Measurements from ENCODE around the gene ACP6.
"Not testable (repeated sequence)": the region's sequence is repeated elsewhere in the genome, so short reads cannot be mapped to it uniquely, and the experiment has no call there.

Gene ACP6

DNA sequence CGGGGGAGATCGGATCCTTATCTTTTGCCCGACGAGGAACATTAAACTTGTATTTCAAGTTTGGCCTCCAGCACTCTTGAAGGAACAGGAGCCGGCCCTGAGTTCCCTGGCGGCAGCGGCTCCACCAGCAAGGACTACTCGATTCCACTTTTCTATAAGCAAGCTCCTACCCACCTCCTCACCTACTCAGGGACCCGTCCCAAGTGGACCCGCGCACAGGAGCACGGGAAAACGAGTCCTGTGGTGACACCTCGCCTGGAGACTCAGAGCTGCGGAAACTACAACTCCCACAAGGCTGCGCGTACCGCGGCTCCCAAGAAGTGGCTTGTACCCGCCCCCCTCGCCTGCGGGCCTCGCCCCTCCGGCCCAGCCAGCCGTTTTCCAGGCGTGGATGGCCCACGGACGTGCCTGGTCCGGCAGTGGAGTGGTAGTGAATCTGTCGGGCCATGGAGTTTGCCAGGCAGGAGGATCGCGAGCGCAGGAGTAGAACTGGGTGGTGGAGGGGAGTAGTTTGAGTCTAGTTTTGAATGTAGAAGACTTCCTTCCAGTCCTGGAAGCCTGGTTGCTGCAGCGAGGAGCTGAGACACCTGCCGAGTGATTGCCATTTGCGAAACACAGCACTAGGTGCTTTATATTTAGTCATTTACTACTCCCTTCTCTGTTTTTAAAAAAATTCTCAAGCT, at the start of gene ACP6:
Gene ACP6 (minus strand): TSS at position 206 of the 683 bp plus-strand sequence. CDS start 476 bp downstream, outside the sequence.
- Histone ChIP-seq H3K9ac (ENCODE audit: low read depth, low read length) (peak within 1 kb of the TSS; percentile 71), H3K27me3 (ENCODE audit: control insufficient read depth, insufficient read depth, low read length) (no peaks in the 10 kb centered on the region), H3K4me1 (ENCODE audit: control insufficient read depth, insufficient read depth, low read length) (no peaks in the 10 kb centered on the region), H3K36me3 (ENCODE audit: control insufficient read depth, insufficient read depth, low read length) (no peaks in the 10 kb centered on the region), H3K4me3 (ENCODE audit: low read depth, low read length) (peak within 1 kb of the TSS; percentile 81), H3K9me3 (ENCODE audit: control insufficient read depth, insufficient read depth, low read length) (no peaks in the 10 kb centered on the region)

DNA sequence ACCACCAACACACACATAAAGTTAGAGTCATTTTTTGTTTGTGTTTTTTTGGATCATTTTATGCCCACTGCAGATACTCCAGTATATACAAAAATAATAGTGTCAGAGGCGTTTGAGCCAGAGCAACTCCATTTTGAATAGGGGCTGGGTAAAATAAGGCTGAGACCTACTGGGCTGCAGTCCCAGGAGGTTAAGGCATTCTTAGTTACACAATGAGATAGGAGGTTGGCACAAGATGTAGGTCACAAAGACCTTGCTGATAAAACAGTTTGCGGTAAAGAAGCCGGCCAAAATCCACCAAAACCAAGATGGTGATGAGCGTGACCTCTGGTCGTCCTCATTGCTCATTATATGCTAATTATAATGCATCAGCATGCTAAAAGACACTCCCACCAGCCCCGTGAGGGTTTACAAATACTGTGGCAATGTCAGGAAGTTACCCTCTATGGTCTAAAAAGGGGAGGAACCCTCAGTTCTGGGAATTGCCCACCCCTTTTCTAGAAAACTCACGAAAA, 49.4 kb upstream of the ACP6 start:
- Histone ChIP-seq H3K4me1 (ENCODE audit: control insufficient read depth, insufficient read depth, low read length) (peaks cover 2% of the 10 kb centered on the region), H3K9ac (ENCODE audit: low read depth, low read length) (no peak overlapping the region), H3K27me3 (ENCODE audit: control insufficient read depth, insufficient read depth, low read length) (no peaks in the 10 kb centered on the region), H3K9me3 (ENCODE audit: control insufficient read depth, insufficient read depth, low read length) (peaks cover 3% of the 10 kb centered on the region), H3K4me3 (ENCODE audit: low read depth, low read length) (no peak overlapping the region), H3K36me3 (ENCODE audit: control insufficient read depth, insufficient read depth, low read length) (no peaks in the 10 kb centered on the region)

GRCh38 chr1:147719029-147719698, 48.8 kb upstream of the ACP6 start:
- H3K4me3 ChIP-seq (ENCODE audit: low read depth, low read length): no peak overlapping the region
- peaks cover 1% of the 10 kb centered on the region for H3K4me1 ChIP-seq (ENCODE audit: control insufficient read depth, insufficient read depth, low read length)
- no peaks in the 10 kb centered on the region for H3K27me3 ChIP-seq (ENCODE audit: control insufficient read depth, insufficient read depth, low read length)
- H3K9ac ChIP-seq (ENCODE audit: low read depth, low read length): no peak overlapping the region
- H3K36me3 ChIP-seq (ENCODE audit: control insufficient read depth, insufficient read depth, low read length): no peaks in the 10 kb centered on the region
- H3K9me3 ChIP-seq (ENCODE audit: control insufficient read depth, insufficient read depth, low read length): peaks cover 3% of the 10 kb centered on the region

DNA sequence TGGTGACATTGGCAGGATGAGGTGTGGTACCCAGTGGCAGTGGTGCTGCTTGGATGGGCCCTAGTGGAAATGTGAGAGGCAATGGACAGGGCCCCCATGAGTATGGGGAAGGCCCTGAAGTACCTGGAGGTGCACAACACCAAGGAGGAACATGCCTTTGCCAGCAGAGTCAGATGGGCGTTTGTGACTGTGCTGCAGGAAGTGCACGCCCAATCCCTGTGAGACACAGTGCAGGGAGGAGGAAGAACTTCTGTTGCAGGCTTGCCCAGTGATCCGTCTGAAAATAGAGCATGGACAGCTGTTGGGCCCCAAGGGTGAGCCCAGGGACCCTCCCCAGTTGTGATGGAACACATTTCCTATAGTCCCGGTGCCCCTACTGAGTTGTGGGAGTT, 47.4 kb upstream of the ACP6 start:
- no peak overlapping the region for H3K9ac ChIP-seq (ENCODE audit: low read depth, low read length)
- H3K36me3 ChIP-seq (ENCODE audit: control insufficient read depth, insufficient read depth, low read length): no peaks in the 10 kb centered on the region
- H3K27me3 ChIP-seq (ENCODE audit: control insufficient read depth, insufficient read depth, low read length): no peaks in the 10 kb centered on the region
- H3K4me3 ChIP-seq (ENCODE audit: low read depth, low read length): no peak overlapping the region
- H3K9me3 ChIP-seq (ENCODE audit: control insufficient read depth, insufficient read depth, low read length): peaks cover 3% of the 10 kb centered on the region
- no peaks in the 10 kb centered on the region for H3K4me1 ChIP-seq (ENCODE audit: control insufficient read depth, insufficient read depth, low read length)

- Histone ChIP-seq H3K4me3 (ENCODE audit: low read depth, low read length) (no peak overlapping the region), H3K9me3 (ENCODE audit: control insufficient read depth, insufficient read depth, low read length) (peaks cover 3% of the 10 kb centered on the region), H3K27me3 (ENCODE audit: control insufficient read depth, insufficient read depth, low read length) (no peaks in the 10 kb centered on the region), H3K36me3 (ENCODE audit: control insufficient read depth, insufficient read depth, low read length) (no peaks in the 10 kb centered on the region), H3K4me1 (ENCODE audit: control insufficient read depth, insufficient read depth, low read length) (no peaks in the 10 kb centered on the region), H3K9ac (ENCODE audit: low read depth, low read length) (no peak overlapping the region)
Observed at GRCh38 chr1:147717051-147717705, 46.9 kb upstream of the ACP6 start.

- H3K4me3 ChIP-seq (ENCODE audit: low read depth, low read length): no peak overlapping the region
- no peaks in the 10 kb centered on the region for H3K4me1 ChIP-seq (ENCODE audit: control insufficient read depth, insufficient read depth, low read length)
- no peaks in the 10 kb centered on the region for H3K9me3 ChIP-seq (ENCODE audit: control insufficient read depth, insufficient read depth, low read length)
- H3K36me3 ChIP-seq (ENCODE audit: control insufficient read depth, insufficient read depth, low read length): no peaks in the 10 kb centered on the region
- H3K9ac ChIP-seq (ENCODE audit: low read depth, low read length): no peak overlapping the region
- H3K27me3 ChIP-seq (ENCODE audit: control insufficient read depth, insufficient read depth, low read length): no peaks in the 10 kb centered on the region
Observed at GRCh38 chr1:147712605-147713004, 42.3 kb upstream of the ACP6 start.

GRCh38 chr1:147700042-147701006, 30.0 kb upstream of the ACP6 start:
- Histone ChIP-seq H3K9me3 (ENCODE audit: control insufficient read depth, insufficient read depth, low read length) (no peaks in the 10 kb centered on the region), H3K36me3 (ENCODE audit: control insufficient read depth, insufficient read depth, low read length) (no peaks in the 10 kb centered on the region), H3K27me3 (ENCODE audit: control insufficient read depth, insufficient read depth, low read length) (peaks cover 2% of the 10 kb centered on the region), H3K4me1 (ENCODE audit: control insufficient read depth, insufficient read depth, low read length) (peaks cover 3% of the 10 kb centered on the region), H3K4me3 (ENCODE audit: low read depth, low read length) (no peak overlapping the region), H3K9ac (ENCODE audit: low read depth, low read length) (no peak overlapping the region)

GRCh38 chr1:147699686-147700041, 29.3 kb upstream of the ACP6 start:
- no peak overlapping the region for H3K9ac ChIP-seq (ENCODE audit: low read depth, low read length)

GRCh38 chr1:147683163-147683763, 12.9 kb upstream of the ACP6 start:
- no peaks in the 10 kb centered on the region for H3K4me1 ChIP-seq (ENCODE audit: control insufficient read depth, insufficient read depth, low read length)
- H3K9me3 ChIP-seq (ENCODE audit: control insufficient read depth, insufficient read depth, low read length): peaks cover 7% of the 10 kb centered on the region
- H3K36me3 ChIP-seq (ENCODE audit: control insufficient read depth, insufficient read depth, low read length): no peaks in the 10 kb centered on the region
- no peak overlapping the region for H3K4me3 ChIP-seq (ENCODE audit: low read depth, low read length)
- no peak overlapping the region for H3K9ac ChIP-seq (ENCODE audit: low read depth, low read length)
- H3K27me3 ChIP-seq (ENCODE audit: control insufficient read depth, insufficient read depth, low read length): no peaks in the 10 kb centered on the region

More at GRCh38 chr1:147699686-147700041, 29.3 kb upstream of the ACP6 start:
- Histone ChIP-seq H3K36me3 (ENCODE audit: control insufficient read depth, insufficient read depth, low read length) (no peaks in the 10 kb centered on the region), H3K27me3 (ENCODE audit: control insufficient read depth, insufficient read depth, low read length) (peaks cover 2% of the 10 kb centered on the region), H3K4me3 (ENCODE audit: low read depth, low read length) (no peak overlapping the region), H3K4me1 (ENCODE audit: control insufficient read depth, insufficient read depth, low read length) (peaks cover 3% of the 10 kb centered on the region), H3K9me3 (ENCODE audit: control insufficient read depth, insufficient read depth, low read length) (no peaks in the 10 kb centered on the region)

- not testable (repeated sequence) for H3K36me3 ChIP-seq (ENCODE audit: control insufficient read depth, insufficient read depth, low read length); H3K4me1 ChIP-seq (ENCODE audit: control insufficient read depth, insufficient read depth, low read length); H3K27me3 ChIP-seq (ENCODE audit: control insufficient read depth, insufficient read depth, low read length); H3K9ac ChIP-seq (ENCODE audit: low read depth, low read length); H3K4me3 ChIP-seq (ENCODE audit: low read depth, low read length); H3K9me3 ChIP-seq (ENCODE audit: control insufficient read depth, insufficient read depth, low read length)
Observed at GRCh38 chr1:147680608-147681235, 10.4 kb upstream of the ACP6 start.

Data from iPS-15b (cell line).